GM12865 (cell line): ENCODE measurements around the gene DNAJC1.

Experiments used
- DNase-seq: peaks from one replicate; pipeline ENCODE4 v3.0.0; 2010; ENCODE audit warnings: low read depth
- H3K4me3 ChIP-seq: 2 replicates; pipeline ENCODE4 v1.5.1; 2011; ENCODE audit warnings: mild to moderate bottlenecking, low read depth, low read length, control low read depth
- TF ChIP-seq, protein P1 (sequence below): IDR thresholded peaks from 2 replicates; pipeline ENCODE4 v1.5.1; 2011; ENCODE audit warnings: low read length, control low read depth, low read depth, inconsistent platforms; ENCODE audit not compliant: insufficient read depth; ENCODE audit errors: missing control alignments

Gene DNAJC1

DNA sequence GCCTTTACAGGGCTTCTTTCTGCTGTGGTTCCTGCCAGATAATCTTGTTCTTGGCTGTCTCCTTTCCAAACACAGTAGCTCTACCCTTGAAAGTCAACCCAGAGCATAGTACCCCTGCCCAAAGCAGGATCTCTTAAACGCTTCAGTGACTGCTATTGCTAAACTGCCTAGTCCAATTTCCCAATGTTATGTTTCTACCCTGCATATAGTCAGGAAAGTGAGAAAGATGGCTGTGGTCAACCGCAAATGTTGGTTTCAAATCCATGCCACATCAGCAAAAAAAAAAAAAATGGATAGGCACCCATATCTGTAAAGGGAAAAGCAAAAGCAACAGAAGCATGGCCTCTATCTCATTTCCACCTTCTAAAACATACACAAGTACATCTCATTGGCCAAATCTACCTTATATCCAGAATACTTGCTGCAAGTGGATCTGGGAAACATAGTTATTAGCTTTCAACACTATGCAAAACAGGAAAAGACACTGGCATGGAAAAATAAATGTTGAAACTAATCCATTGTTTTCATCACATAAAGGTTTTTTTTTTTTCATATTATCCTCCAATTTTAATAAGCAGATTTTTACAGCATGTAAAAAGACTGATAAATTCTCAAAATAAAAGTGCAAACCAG is 59.8 kb downstream of the DNAJC1 start:
- no peak for DNase-seq
- TF ChIP-seq, protein P1, sequence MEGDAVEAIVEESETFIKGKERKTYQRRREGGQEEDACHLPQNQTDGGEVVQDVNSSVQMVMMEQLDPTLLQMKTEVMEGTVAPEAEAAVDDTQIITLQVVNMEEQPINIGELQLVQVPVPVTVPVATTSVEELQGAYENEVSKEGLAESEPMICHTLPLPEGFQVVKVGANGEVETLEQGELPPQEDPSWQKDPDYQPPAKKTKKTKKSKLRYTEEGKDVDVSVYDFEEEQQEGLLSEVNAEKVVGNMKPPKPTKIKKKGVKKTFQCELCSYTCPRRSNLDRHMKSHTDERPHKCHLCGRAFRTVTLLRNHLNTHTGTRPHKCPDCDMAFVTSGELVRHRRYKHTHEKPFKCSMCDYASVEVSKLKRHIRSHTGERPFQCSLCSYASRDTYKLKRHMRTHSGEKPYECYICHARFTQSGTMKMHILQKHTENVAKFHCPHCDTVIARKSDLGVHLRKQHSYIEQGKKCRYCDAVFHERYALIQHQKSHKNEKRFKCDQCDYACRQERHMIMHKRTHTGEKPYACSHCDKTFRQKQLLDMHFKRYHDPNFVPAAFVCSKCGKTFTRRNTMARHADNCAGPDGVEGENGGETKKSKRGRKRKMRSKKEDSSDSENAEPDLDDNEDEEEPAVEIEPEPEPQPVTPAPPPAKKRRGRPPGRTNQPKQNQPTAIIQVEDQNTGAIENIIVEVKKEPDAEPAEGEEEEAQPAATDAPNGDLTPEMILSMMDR: no peak
- H3K4me3 ChIP-seq: no peak overlapping the region

DNA sequence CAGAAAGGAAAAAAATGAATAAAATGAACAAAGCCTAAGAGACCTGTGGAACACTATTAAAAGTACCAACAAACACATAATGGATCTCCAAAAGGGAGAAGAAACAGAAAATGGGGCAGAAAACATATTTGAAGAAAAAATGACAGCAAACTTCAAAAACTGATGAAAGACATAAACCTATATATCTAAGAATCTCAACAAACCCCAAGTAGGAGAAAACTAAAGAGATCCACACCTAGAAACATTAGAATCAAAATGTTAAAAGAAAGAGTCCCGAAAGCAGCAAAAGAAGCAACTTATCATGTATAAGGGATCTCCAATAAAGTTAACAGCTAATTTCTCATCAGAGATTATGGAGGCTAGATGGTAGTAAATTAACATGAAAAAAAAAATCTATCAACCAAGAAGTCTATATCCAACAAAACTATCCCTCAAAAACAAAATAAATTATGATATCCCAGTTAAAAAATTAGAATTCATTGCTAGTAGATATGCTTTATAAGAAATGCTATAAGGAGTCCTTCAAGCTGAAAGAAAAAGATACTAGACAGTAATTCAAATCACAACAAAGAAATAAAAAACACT is 68.0 kb downstream of the DNAJC1 start:
- H3K4me3 ChIP-seq: no peak overlapping the region
- TF ChIP-seq, protein P1: no peak
- no peak for DNase-seq

DNA sequence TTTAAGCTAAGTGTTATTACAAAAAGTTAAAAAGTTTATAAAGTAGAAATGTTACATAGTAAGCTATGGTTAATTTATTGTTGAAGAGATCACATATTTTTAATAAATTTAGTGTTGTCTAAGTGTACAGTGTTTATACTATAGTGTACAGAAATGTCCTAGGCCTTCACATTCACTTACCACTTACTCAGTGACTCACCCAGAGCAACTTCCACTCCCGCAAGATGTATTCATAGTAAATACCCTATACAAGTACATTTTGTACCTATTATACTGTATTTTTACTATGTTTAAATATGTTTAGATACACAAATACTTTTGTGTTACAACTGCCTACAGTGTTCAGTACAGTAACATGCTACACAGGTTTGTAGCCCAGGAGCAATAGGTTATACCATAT is 69.2 kb downstream of the DNAJC1 start:
- DNase-seq: no peak
- TF ChIP-seq, protein P1: no peak

DNA sequence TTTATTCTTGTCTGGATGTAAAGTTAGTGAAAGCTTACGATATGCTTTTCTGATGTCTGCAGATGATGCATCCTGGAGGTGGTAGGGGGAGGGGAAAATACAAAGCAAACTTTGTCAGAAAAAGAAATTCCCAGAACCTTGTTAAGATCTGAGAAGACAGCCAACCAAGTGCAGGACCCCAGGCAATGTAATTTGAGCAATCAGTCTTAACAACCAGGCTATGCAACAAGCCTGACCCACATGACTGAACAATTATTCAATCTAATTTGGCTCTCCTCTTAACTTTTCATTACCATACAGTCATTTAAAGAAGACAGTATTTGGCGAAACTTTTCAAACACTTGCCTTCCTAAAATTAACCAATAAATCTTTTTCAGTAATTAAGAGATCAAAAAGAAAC is 74.5 kb downstream of the DNAJC1 start:
- TF ChIP-seq, protein P1: no peak
- H3K4me3 ChIP-seq: no peak overlapping the region
- DNase-seq: no peak

More for the DNA sequence above, 69.2 kb downstream of the DNAJC1 start:
- H3K4me3 ChIP-seq: no peak overlapping the region

DNA sequence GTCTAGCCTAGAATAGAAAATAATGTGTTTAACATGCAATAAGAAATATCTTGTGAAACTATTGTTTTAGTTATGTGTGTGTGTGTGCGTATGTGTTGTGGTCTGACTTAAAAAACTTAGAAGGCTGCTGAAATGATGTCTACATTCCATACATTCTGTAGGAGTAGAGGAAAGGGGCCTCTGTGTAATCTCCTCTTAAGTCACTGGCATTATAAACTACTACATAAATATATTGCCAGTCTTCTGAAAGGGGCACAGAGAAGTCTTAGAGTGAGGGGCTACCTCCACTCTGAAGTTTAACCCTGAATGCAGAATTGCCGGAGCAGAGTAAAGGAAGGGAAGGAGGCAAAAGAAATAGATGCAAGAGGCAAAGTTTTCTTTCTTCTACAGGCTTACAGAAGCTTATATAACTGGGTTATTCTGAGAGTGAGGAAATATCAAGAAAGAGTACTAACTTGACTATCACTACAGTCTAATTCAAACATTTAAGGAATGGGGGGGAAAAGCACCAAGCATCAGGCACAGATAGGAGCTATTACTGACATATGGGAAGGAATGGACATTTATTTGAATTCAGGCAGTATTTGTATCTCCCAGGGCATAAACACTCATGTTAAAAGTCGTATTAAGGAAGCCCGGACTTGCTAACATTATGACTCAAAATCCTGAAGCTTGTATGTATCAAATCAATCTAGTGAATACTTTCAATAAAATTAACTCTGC is 75.7 kb downstream of the DNAJC1 start:
- TF ChIP-seq, protein P1: no peak
- DNase-seq: no peak
- no peak overlapping the region for H3K4me3 ChIP-seq

DNA sequence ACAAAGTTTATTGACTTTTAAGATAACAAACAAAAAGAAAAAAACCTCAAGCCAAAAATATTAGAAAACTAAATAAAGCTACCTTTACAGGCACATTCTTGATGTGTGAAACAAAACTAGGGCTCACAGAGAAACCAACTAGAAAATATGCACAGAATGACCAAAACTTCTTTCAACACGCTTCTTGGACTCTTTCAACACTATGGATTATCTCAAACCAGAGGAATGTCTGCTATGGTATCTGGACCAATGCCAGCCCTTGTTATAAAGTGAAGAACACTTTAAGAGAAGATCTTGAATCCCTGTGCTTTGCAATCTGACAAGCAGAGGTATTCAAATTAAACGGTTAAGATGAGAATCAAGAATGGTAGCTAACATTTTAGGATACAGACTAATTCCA is 76.6 kb downstream of the DNAJC1 start:
- TF ChIP-seq, protein P1: no peak
- DNase-seq: no peak
- H3K4me3 ChIP-seq: no peak overlapping the region
